Raji (cell line): Measurements from ENCODE around the gene CRADD.

Experiments used
- POLR2A ChIP-seq: IDR thresholded peaks from 2 replicates; pipeline ENCODE4 v1.6.1; 2011; ENCODE audit warnings: low read depth, low read length, control low read depth; ENCODE audit not compliant: insufficient read depth

CRADD gene

GRCh38 chr12:93689076-93689834, 12.1 kb downstream of the CRADD start:
- TF ChIP-seq POLR2A: no peak

DNA sequence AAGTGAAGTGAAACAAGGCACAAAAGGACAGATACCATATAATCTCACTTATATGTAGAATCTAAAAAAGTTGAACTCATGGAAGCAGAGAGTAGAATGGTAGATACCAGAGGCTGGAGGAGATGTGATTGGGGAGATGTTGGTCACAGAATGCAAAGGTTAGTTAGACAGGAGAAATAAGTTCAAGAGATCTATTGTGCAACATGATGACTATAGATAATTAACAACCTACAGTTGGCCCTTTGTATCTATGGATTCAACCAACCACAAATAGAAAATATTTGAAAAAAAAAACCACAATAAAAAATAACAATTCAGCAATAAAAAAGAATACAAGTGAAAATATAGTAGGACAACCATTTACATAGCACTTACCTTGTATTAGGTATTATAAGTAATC, 19.3 kb downstream of the CRADD start:
- TF ChIP-seq POLR2A: no peak

DNA sequence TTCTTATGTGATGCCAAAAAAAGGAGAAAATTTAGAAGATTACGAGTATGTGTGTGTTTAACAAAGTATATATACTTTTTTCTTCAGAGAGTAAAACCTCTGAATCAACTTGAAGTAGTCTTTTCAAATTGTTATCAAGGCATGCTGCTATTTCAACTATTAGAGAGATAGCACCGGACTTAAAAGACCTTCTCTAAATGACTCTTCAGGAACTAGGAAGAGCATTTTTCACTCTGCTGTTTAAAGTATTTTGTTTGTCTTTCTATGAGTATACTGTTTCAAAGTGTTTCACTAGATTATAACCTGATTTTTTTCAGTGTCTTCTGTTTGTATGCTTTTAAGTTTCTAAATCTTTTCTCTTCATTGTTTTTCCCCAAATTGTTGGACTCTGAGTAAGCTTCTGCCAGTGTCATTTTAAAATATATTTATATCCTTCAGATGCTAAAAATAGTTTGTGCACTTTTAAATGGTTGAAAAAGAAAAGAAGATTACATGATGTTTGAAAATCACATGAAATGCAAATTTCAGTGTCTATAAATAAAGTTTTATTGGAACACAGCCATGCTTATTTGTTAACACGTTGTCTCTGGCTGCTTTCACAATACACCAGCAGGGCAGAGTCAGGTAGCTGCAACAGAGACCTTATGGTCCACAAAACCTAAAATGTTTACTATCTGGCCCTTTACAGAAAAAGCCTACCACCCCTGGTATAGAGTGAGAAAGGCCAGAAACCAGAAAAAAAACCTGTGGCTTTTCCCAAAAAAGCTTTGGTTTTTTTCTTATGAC, 21.3 kb downstream of the CRADD start:
- no peak for TF ChIP-seq POLR2A

DNA sequence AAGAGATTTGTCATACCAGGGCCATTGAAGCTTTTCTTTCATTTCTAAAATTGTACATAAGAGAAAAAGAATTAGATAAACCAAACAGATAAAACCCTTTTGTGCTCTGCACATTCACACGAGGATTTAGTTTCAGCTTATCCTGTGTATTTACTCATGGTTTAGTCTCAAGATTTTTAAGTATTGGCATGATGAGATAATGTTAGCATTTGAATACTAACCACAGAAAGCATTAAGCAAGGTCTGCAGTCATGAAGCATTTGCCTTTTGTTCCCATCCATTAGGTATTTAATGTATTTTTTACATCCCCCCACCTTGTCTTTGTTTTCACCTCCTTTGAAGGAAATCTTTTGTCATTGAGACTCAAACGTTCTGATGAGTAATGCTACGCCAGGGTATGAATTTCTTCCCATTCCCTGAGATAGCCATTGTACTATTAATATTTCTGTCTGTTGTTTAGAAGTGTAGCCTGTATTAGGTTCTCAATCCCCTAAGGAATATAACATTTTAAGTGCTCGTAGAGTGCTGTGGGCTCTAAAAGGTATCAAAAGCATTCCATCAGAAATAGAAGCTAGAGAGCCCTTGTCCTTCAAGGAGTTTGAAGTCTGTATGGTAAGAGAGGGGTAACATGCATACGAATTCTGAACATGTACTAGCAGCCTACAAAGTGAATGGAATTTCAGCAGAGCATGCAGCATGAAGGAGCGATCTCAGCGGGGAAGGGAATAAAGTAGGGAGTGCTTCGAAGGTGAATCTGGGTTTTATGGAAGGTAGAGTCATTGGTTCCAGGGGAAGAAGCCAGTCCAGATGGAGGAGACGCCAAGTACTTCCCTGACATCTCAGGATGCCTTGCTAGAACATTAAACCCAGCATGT, 22.3 kb downstream of the CRADD start:
- TF ChIP-seq POLR2A: no peak

- no peak for TF ChIP-seq POLR2A
These were observed 25.6 kb downstream of the CRADD start for GRCh38 chr12:93702707-93703315.

DNA sequence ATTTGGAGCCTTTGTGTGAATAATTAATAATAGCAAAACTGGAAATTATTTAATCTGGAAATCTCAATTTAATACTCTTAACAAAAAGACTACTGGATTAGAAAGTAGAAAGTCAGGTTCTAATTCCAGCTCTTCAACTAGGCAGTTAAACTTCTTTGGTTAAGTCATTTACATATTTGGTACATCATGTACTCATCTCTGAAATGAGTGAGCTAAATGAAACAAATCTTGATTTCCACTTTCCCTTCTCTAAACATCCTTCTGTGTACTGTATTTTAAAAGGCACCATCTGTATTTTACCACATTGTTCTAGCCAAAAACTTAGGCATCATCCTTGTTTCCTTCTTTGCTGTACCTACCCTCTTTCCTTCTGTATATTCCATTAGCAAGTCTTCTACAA, 26.9 kb downstream of the CRADD start:
- no peak for TF ChIP-seq POLR2A

DNA sequence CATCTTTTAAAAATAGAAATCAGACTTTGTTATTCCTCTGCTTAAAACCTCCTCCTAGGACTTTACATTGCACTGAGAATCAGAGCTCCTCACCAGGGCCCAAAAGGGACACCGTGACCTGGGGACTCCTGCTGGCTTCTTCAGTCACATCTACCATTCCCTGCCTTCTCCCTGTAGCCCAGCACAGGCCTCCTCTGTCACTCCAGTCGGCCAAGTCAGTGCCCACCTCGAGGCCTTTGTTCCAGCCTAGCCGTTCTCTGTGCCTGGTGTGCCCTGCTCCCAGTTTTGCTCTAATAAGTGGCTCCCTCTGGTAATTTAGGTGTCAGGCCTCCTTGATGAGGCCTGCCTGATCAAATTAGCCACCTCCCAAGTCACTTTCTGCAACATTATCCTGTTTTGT, 27.4 kb downstream of the CRADD start:
- TF ChIP-seq POLR2A: no peak

DNA sequence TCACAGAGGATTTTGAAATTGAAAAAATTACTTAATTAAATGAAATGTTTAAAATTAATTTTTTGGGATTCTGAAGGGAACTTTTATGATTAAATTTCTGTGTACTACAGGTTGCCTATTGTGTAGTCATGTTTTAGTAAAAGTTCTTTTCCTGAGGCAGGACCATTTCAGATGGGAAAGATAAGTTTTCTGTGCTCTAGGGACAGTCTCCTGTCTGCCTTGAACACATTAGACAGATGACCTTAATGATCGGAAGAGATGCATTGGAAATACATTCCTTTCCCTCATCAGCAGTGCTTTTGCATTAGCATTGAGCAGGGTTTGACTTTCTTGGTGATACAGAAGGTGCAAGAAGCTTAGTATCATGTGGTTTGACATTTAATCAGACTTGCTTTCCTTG, 28.1 kb downstream of the CRADD start:
- TF ChIP-seq POLR2A: no peak

DNA sequence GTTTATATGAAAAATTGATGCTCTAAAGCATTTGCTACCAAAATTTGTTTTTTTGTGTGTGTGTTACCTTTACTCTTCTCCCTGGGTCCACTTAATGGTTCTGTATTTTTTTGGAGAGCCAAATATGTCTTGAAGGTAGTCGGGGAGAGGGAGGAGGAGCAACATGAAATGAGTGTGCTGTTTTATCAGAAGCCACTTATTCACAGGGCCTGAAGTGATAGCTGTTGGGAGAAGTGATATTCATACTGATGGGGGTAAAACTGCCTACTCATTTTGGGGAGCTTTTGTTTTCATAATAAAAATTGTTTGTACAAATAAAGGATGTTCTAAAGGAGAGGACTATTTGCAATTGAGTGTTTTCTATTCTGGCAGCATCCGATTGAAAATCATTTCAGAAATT, 29.2 kb downstream of the CRADD start:
- no peak for TF ChIP-seq POLR2A

- TF ChIP-seq POLR2A: no peak
These were observed 29.6 kb downstream of the CRADD start for GRCh38 chr12:93706824-93707223.

DNA sequence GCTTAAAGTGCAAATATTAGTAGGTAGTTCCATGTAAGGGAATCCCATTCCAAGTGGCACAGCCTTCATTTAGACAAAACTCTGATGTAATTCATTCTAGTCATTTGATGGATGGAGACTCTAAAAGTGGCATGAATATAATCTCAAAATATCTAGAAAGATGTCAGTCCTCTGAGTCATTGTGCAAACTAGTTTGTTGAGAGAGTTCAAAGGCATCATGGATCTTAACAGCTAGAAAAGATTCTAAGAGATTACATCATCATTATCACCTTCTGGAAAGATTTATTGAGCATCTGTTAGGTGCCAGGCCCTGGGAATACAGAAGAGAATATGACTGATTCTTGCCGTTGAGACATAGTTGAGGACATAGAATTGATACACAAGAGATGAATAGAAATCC, 30.7 kb downstream of the CRADD start:
- no peak for TF ChIP-seq POLR2A

DNA sequence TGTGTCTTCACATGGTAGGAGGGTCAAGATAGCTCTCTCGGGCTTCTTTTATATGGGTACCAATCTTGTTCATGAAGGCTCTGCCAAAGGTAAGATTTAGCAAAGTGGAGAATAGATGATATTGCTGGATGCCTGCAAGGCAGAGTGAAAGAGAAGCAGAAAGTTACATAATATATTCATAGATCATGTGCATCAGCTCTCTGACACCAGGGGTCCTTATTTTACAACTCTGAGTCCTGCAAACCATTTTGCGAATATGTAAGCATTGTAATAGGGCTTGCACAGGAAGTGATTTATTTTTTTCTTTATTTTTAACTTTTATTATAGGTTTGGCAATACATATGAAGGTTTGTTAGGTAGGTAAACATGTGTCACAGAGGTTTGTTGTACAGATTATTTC, 31.8 kb downstream of the CRADD start:
- TF ChIP-seq POLR2A: no peak

DNA sequence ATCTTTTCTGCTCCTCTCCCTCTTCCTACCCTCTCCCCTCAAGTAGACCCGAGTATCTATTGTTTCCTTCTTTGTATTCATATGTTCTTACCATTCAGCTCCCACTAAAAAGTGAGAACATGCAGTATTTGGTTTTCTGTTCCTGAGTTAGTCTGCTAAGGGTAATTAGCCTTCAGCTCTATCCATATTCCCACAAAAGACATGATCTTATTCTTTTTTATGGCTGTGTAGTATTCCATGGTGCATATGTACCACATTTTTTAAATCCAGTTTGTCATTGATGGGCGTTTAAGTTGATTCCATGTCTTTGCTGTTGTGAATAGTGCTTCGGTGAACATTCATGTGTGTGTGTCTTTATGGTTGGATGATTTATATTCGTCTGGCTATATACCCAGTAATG, 32.2 kb downstream of the CRADD start:
- TF ChIP-seq POLR2A: no peak

DNA sequence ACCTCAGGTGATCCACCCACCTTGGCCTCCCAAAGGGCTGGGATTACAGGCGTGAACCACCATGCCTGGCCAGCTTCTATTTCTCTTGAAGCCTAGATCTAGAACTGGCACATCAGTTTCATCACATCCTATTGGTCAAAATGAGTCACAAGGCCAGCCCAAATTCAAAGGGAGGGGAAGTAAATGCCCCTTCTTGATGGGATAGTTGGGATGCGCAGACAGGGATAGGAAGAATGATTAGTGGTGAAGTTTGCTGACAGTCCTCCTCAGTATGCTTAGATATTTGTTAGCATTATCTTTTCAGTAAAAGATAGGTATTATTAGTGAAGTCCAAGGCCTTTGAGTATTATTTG, 33.4 kb downstream of the CRADD start:
- no peak for TF ChIP-seq POLR2A

GRCh38 chr12:93712200-93712599, 35.0 kb downstream of the CRADD start:
- TF ChIP-seq POLR2A: no peak
